Epithelial cell of esophagus (primary cell): ENCODE data around the gene HOXB6.

Experiments
- DNase-seq: peaks from one replicate; pipeline ENCODE4 v3.0.0; 2010; ENCODE audit warnings: low read depth
- H3K4me3 ChIP-seq: 2 replicates; pipeline ENCODE4 v1.5.1; 2011; ENCODE audit warnings: mild to moderate bottlenecking, low read length, control low read depth
- CTCF ChIP-seq: IDR thresholded peaks from 2 replicates; pipeline ENCODE4 v1.5.1; 2011; ENCODE audit warnings: low read depth, mild to moderate bottlenecking, low read length, control low read depth, inconsistent platforms; ENCODE audit not compliant: insufficient read depth; ENCODE audit errors: missing control alignments

HOXB6 gene

GRCh38 chr17:48546137-48546923 lies 58.5 kb downstream of the HOXB6 start:
- TF ChIP-seq CTCF: no peak
- no peak overlapping the region for H3K4me3 ChIP-seq
- no peak for DNase-seq
